Subcutaneous abdominal adipose tissue (tissue), 5 donors: ENCODE results near the gene EMILIN2.

ENCODE experiments used
- H3K27ac ChIP-seq: one replicate; pipeline ENCODE4 v1.7.0; 2013; ENCODE audit warnings: low read depth, mild to moderate bottlenecking, inconsistent platforms, low read length, moderate library complexity
- H3K27me3 ChIP-seq, 5 donors: one replicate each; pipeline ENCODE4 v1.7.0; 2013; ENCODE audit warnings: low read length in 5 of 5, inconsistent platforms in 1 of 5; ENCODE audit not compliant: control insufficient read depth in 5 of 5, insufficient read depth in 4 of 5
- H3K36me3 ChIP-seq, 5 donors: one replicate each; pipeline ENCODE4 v1.7.0; 2013; ENCODE audit warnings: low read length in 5 of 5; ENCODE audit not compliant: control insufficient read depth in 5 of 5, insufficient read depth in 5 of 5
- H3K4me1 ChIP-seq, 5 donors: one replicate each; pipeline ENCODE4 v1.7.0; 2013; ENCODE audit warnings: low read length in 5 of 5, mild to moderate bottlenecking in 3 of 5, moderate library complexity in 1 of 5; ENCODE audit not compliant: control insufficient read depth in 5 of 5, insufficient read depth in 5 of 5
- H3K4me3 ChIP-seq, 5 donors: one replicate each; pipeline ENCODE4 v1.7.0; 2013; ENCODE audit warnings: low read length in 5 of 5, low read depth in 1 of 5
- H3K9ac ChIP-seq, 5 donors: one replicate each; pipeline ENCODE4 v1.7.0; 2013; ENCODE audit warnings: low read length in 5 of 5, mild to moderate bottlenecking in 4 of 5, moderate library complexity in 3 of 5
- H3K9me3 ChIP-seq, 5 donors: one replicate each; pipeline ENCODE4 v1.7.0; 2013; ENCODE audit warnings: low read length in 5 of 5; ENCODE audit not compliant: control insufficient read depth in 5 of 5
- donor health status: healthy.
- donor health status: healthy.
- donor health status: healthy.
- donor health status: healthy.
- donor health status: healthy.

The EMILIN2 gene

DNA sequence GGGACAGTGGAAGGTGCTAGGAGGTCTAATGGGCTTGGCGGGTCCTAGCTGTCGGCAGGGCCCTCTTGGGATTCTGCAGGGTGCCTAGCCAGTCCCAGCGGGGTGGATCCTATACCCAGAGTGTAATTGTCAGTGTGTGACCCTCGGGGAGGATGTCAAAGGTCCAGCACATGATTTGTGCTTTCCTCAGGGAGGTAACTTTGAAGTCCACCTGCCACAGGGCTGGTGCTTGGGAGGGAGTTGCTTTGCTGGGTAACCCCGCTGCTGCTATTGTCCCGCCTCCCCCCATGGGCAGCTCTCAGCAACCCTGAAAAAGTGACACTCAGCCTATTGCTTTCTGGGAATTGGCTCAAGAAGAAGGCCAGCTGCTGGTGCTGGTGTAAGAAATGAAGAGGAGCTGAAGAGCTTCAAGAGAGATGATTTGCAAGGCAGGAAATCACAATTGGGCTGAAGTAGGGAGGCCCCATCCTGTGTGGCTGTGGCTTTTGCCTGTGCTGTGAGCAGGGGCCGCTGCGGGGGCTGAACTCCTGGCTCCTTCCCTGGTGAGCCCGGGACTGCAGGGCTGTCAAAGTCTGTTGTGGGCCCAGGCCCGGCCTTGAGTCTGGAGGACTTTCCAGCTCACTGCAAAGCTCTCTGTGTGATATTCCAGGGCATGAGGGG, 36.4 kb downstream of the EMILIN2 start:
- no peak overlapping the region for H3K4me3 ChIP-seq
- peaks cover 0 to 4% (median 2%) of the 10 kb centered on the region in 5 donors for H3K9me3 ChIP-seq
- peaks cover 0 to 3% (median 0%) of the 10 kb centered on the region in 5 donors for H3K36me3 ChIP-seq
- peaks cover 0 to 31% (median 22%) of the 10 kb centered on the region in 5 donors for H3K4me1 ChIP-seq
- H3K27ac ChIP-seq: no peak overlapping the region
- no peaks in the 10 kb centered on the region for H3K27me3 ChIP-seq
- no peak overlapping the region for H3K9ac ChIP-seq

GRCh38 chr18:2884706-2885285, 38.0 kb downstream of the EMILIN2 start:
- Histone ChIP-seq H3K36me3 (peaks cover 0 to 3% (median 0%) of the 10 kb centered on the region in 5 donors), H3K27ac (no peak overlapping the region), H3K4me1 (peaks cover 0 to 30% (median 20%) of the 10 kb centered on the region in 5 donors), H3K27me3 (no peaks in the 10 kb centered on the region), H3K4me3 (no peak overlapping the region), H3K9me3 (peaks cover 0 to 4% (median 2%) of the 10 kb centered on the region in 5 donors), H3K9ac (no peak overlapping the region)

- no peak overlapping the region for H3K9ac ChIP-seq
- no peak overlapping the region for H3K27ac ChIP-seq
- peaks cover 0 to 2% (median 0%) of the 10 kb centered on the region in 5 donors for H3K27me3 ChIP-seq
- peaks cover 0 to 8% (median 0%) of the 10 kb centered on the region in 5 donors for H3K4me1 ChIP-seq
- H3K36me3 ChIP-seq: peaks cover 0 to 22% (median 2%) of the 10 kb centered on the region in 5 donors
- H3K4me3 ChIP-seq: no peak overlapping the region
- H3K9me3 ChIP-seq: peaks cover 0 to 4% (median 2%) of the 10 kb centered on the region in 5 donors
Measured at GRCh38 chr18:2887470-2887869, 40.7 kb downstream of the EMILIN2 start.

- H3K36me3 ChIP-seq: peaks cover 0 to 22% (median 2%) of the 10 kb centered on the region in 5 donors
- peaks cover 0 to 6% (median 0%) of the 10 kb centered on the region in 5 donors for H3K27me3 ChIP-seq
- H3K4me1 ChIP-seq: peaks cover 0 to 8% (median 4%) of the 10 kb centered on the region in 5 donors
- no peak overlapping the region for H3K4me3 ChIP-seq
- H3K27ac ChIP-seq: no peak overlapping the region
- H3K9me3 ChIP-seq: peaks cover 0 to 4% (median 2%) of the 10 kb centered on the region in 5 donors
- H3K9ac ChIP-seq: no peak overlapping the region
Measured at GRCh38 chr18:2889761-2890192, 43.0 kb downstream of the EMILIN2 start.

GRCh38 chr18:2890606-2891005, 43.8 kb downstream of the EMILIN2 start:
- Histone ChIP-seq H3K9ac (no peak overlapping the region), H3K27me3 (peaks cover 0 to 6% (median 0%) of the 10 kb centered on the region in 5 donors), H3K4me1 (peaks cover 0 to 8% (median 4%) of the 10 kb centered on the region in 5 donors), H3K9me3 (peaks cover 0 to 5% (median 3%) of the 10 kb centered on the region in 5 donors), H3K27ac (no peak overlapping the region), H3K36me3 (peaks cover 0 to 22% (median 2%) of the 10 kb centered on the region in 5 donors), H3K4me3 (no peak overlapping the region)

- Histone ChIP-seq H3K4me1 (peaks cover 0 to 8% (median 4%) of the 10 kb centered on the region in 5 donors), H3K9ac (no peak overlapping the region), H3K36me3 (peaks cover 0 to 22% (median 2%) of the 10 kb centered on the region in 5 donors), H3K27ac (no peak overlapping the region), H3K27me3 (peaks cover 0 to 6% (median 0%) of the 10 kb centered on the region in 5 donors), H3K4me3 (no peak overlapping the region), H3K9me3 (peaks cover 0 to 7% (median 1%) of the 10 kb centered on the region in 5 donors)
Measured at GRCh38 chr18:2891526-2892431, 45.0 kb downstream of the EMILIN2 start.

- H3K4me3 ChIP-seq: no peak overlapping the region
- H3K27ac ChIP-seq: no peak overlapping the region
- peaks cover 0 to 7% (median 0%) of the 10 kb centered on the region in 5 donors for H3K9me3 ChIP-seq
- peaks cover 2 to 15% (median 9%) of the 10 kb centered on the region in 5 donors for H3K4me1 ChIP-seq
- H3K36me3 ChIP-seq: peaks cover 0 to 19% (median 2%) of the 10 kb centered on the region in 5 donors
- H3K9ac ChIP-seq: no peak overlapping the region
- peaks cover 0 to 6% (median 0%) of the 10 kb centered on the region in 5 donors for H3K27me3 ChIP-seq
Measured at GRCh38 chr18:2893056-2893455, 46.2 kb downstream of the EMILIN2 start.

GRCh38 chr18:2893676-2894075, 46.9 kb downstream of the EMILIN2 start:
- no peak overlapping the region for H3K9ac ChIP-seq
- peaks cover 0 to 19% (median 2%) of the 10 kb centered on the region in 5 donors for H3K36me3 ChIP-seq
- H3K4me1 ChIP-seq: peaks cover 2 to 21% (median 15%) of the 10 kb centered on the region in 5 donors
- no peak overlapping the region for H3K4me3 ChIP-seq
- H3K27me3 ChIP-seq: peaks cover 0 to 6% (median 0%) of the 10 kb centered on the region in 5 donors
- H3K9me3 ChIP-seq: peaks cover 0 to 7% (median 0%) of the 10 kb centered on the region in 5 donors
- no peak overlapping the region for H3K27ac ChIP-seq

DNA sequence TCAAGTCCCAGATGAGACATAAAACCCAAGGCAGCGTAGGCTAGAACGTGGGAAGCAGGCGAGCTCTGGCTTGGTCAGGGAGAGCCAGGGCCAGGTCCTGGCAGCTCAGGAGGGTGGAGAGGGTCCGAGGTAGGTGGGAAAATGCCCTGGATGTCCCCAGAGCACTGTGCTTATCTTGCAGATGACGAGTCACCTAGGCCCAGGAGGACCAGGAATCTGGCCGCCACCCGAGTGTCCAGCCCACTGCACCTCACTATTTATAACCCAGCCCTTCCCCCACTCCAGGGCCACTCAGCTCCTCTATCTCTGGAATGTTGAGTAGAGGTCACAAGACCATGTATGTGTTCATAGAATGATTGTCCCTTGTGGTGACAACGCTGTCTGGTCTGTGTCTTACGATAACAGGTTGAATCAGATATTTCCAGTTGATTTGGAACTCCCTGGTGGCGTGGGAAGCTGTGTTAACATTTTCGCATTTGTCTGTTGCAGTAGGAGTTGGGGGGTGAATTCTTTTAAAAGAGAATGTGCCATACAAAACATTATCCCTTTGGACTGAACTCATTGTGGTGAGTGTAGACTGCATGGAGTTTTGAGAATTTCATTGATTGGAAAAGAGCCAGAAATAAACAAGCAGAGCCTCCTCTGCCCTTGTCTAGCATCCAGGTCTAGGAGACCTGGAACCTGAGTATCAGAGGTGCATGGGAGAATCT, 47.5 kb downstream of the EMILIN2 start:
- H3K36me3 ChIP-seq: peaks cover 0 to 19% (median 2%) of the 10 kb centered on the region in 5 donors
- H3K4me3 ChIP-seq: no peak overlapping the region
- H3K4me1 ChIP-seq: peaks cover 2 to 25% (median 18%) of the 10 kb centered on the region in 5 donors
- H3K27ac ChIP-seq: no peak overlapping the region
- peaks cover 0 to 6% (median 0%) of the 10 kb centered on the region in 5 donors for H3K27me3 ChIP-seq
- no peak overlapping the region for H3K9ac ChIP-seq
- peaks cover 0 to 7% (median 0%) of the 10 kb centered on the region in 5 donors for H3K9me3 ChIP-seq
